Right lobe of liver (tissue), 6 donors: ENCODE measurements around the gene GALNT2. TPM values are rescaled to one million over a fixed set of nuclear protein-coding genes. Genes with fewer than 3 reads are reported as not detected.

Experiments used
- ATAC-seq, 4 donors: fragments of 200-7000 bp; cut with Tn5 transposase; one replicate each; pipeline ENCODE4 v1.9.1; 2020; ENCODE audit warnings: mild to moderate bottlenecking in 4 of 4, moderate library complexity in 4 of 4
- DNase-seq, 3 donors: peaks; one replicate each; pipeline ENCODE4 v3.0.0-alpha.2; 2020
- H3K27ac ChIP-seq, 3 donors: fragments of 200-600 bp; one replicate each; pipeline ENCODE4 v1.8.0; 2022
- H3K27me3 ChIP-seq, 2 donors: fragments of 200-600 bp; one replicate each; pipeline ENCODE4 v1.8.0; 2022
- H3K36me3 ChIP-seq, 4 donors: fragments of 200-600 bp; sonication (generic) in 1 of 4; one replicate each; pipeline versions ENCODE4 v1.5.1 to v1.8.0; 2017 to 2022; ENCODE audit warnings: control low read depth in 1 of 4
- H3K4me1 ChIP-seq, 4 donors: fragments of 200-600 bp; sonication (generic) in 1 of 4; one replicate each; pipeline versions ENCODE4 v1.5.1 to v1.8.0; 2017 to 2022; ENCODE audit warnings: control low read depth in 1 of 4
- H3K4me3 ChIP-seq, 3 donors: fragments of 200-600 bp; one replicate each; pipeline ENCODE4 v1.8.0; 2022
- H3K9me3 ChIP-seq, 4 donors: fragments of 200-600 bp; sonication (generic) in 1 of 4; one replicate each; pipeline versions ENCODE4 v1.5.1 to v1.8.0; 2017 to 2022; ENCODE audit warnings: control low read depth in 1 of 4
- CTCF ChIP-seq, 4 donors: fragments of 200-600 bp in 3 of 4; fragments of 450-650 bp in 1 of 4; IDR thresholded peaks; one replicate each; pipeline versions ENCODE4 v1.5.1 to v1.8.0; 2016 to 2022; ENCODE audit warnings: antibody characterized with exemption in 4 of 4, mild to moderate bottlenecking in 2 of 4
- POLR2A ChIP-seq: fragments of 450-650 bp; IDR thresholded peaks from one replicate; pipeline ENCODE4 v1.6.1; 2017; ENCODE audit warnings: antibody characterized with exemption, mild to moderate bottlenecking
- WGBS: methylation state at CpG from one replicate; pipeline ENCODE4 v1.1.6; 2018; ENCODE audit warnings: low coverage, low lambda C conversion rate; ENCODE audit not compliant: insufficient coverage; ENCODE audit errors: missing lambda C conversion rate; 5-methylcytosine and 5-hydroxymethylcytosine counted together
- intact Hi-C, 2 donors: fragments of 100-400 bp; cut with DNase I; formaldehyde crosslinking; loops; one replicate each; pipeline versions ENCODE4 v1.11.2 to v1.14.1; 2022
- total RNA-seq, 6 experiments: library from RNA; depleted of rRNA in 2 of 6; stranded (reverse); fragments of >200 nt in 2 of 6; fragmentation: NEBNext Ultra II Directional in 3 of 6; extraction: Animal tissue kit (Norgen Biotek cat#: 25700) in 3 of 6; gene quantifications; one replicate each; pipeline versions ENCODE4 v1.1.0 to v1.2.4, GENCODE V29; 2016 to 2023
- donor health status: DM: no; HTN: yes; CAD: no.
- donor health status: DM: no; HTN: no; CAD: no.
- donor health status: DM: no; HTN: no; CAD: no.
- donor health status: DM: no; HTN: yes; CAD: no.
- donor health status: DM: no; HTN: yes; CAD: no.

Gene GALNT2
- total RNA-seq, 6 experiments from 2014 or later, result 58.0 to 152 (median 131) TPM

GRCh38 chr1:230326971-230327891, 260.2 kb downstream of the GALNT2 start:
- Histone ChIP-seq H3K36me3 (no peaks in the 10 kb centered on the region), H3K4me1 (peaks cover 0 to 18% (median 4%) of the 10 kb centered on the region in 4 donors), H3K27me3 (no peaks in the 10 kb centered on the region), H3K4me3 (peak overlapping the region in 2 of 3 donors; percentile 12 to 34), H3K27ac (peak overlapping the region in 2 of 3 donors; percentile 33 to 74), H3K9me3 (no peaks in the 10 kb centered on the region)
- TF ChIP-seq POLR2A, result no peak
- TF ChIP-seq CTCF (IDR thresholded peaks at IDR 0.05), result no peak
- DNase-seq, result peak; percentile 48 to 78 (median 62)
- ATAC-seq, result peak; percentile 80 to 93 (median 84)
- intact Hi-C loops, result no loop called here
- 32% methylated on average over 17 of the region's 31 CpGs for WGBS

- no peaks in the 10 kb centered on the region for H3K27me3 ChIP-seq
- H3K27ac ChIP-seq, result peak overlapping the region in 1 of 3 donors; percentile 74
- no peak for ATAC-seq
- peaks cover 0 to 1% (median 0%) of the 10 kb centered on the region in 4 donors for H3K36me3 ChIP-seq
- intact Hi-C loops, result no loop called here
- WGBS, result 73% methylated on average over 2 of the region's 9 CpGs
- TF ChIP-seq POLR2A (no peak), CTCF (IDR thresholded peaks at IDR 0.05) (no peak)
- no peaks in the 10 kb centered on the region for H3K9me3 ChIP-seq
- no peak for DNase-seq
- peaks cover 0 to 18% (median 4%) of the 10 kb centered on the region in 4 donors for H3K4me1 ChIP-seq
- no peak overlapping the region for H3K4me3 ChIP-seq
Measured at GRCh38 chr1:230327892-230328284, 260.9 kb downstream of the GALNT2 start.

DNA sequence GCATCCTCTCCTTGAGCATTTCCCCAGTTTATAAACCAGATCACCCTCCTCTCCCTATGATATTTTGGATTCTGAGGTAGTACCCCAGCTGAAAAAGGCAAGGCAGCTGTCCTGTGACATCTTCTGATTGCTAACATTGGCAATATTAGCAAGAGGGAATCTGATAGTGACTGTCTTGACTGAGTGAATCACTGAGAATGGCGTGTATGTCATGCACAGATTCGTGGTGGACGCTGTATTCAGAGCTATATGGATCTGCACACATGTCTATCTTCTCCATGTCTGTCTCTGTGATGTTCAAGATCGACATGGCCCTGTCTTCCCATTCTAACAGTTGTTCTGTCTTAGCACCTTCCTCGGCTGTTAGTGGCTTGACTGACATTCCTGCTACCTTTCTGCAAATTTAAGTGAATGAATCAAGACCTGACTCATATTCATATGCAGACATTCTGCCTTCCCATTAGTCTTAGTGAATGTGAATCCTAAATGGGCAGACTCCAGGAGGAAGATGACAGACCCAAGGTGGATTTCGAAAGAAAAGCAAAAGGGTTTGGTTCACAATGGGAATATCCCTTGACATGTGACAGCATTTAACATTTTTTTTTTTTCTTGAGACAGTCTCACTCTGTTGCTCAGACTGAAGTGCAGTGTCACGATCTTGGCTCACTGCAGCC, 261.4 kb downstream of the GALNT2 start:
- intact Hi-C loops, result no loop called here
- whole genome bisulfite sequencing, result 91% methylated on average over 7 of the region's 7 CpGs

GRCh38 chr1:230330157-230330556, 263.1 kb downstream of the GALNT2 start:
- DNase-seq, result no peak
- Histone ChIP-seq H3K27me3 (no peaks in the 10 kb centered on the region), H3K4me3 (no peak overlapping the region), H3K9me3 (no peaks in the 10 kb centered on the region), H3K4me1 (peaks cover 0 to 18% (median 4%) of the 10 kb centered on the region in 4 donors), H3K36me3 (peaks cover 0 to 1% (median 0%) of the 10 kb centered on the region in 4 donors), H3K27ac (no peak overlapping the region)
- WGBS, result 84% methylated on average over 5 of the region's 7 CpGs
- ATAC-seq, result no peak
- intact Hi-C loops, result no loop called here
- TF ChIP-seq CTCF (IDR thresholded peaks at IDR 0.05) (no peak), POLR2A (no peak)

More for the DNA sequence above, 261.4 kb downstream of the GALNT2 start:
- TF ChIP-seq CTCF (IDR thresholded peaks at IDR 0.05) (no peak), POLR2A (no peak)
- H3K4me3 ChIP-seq, result no peak overlapping the region
- no peak for ATAC-seq
- peaks cover 0 to 1% (median 0%) of the 10 kb centered on the region in 4 donors for H3K36me3 ChIP-seq
- DNase-seq, result no peak
- peaks cover 0 to 18% (median 4%) of the 10 kb centered on the region in 4 donors for H3K4me1 ChIP-seq
- H3K27ac ChIP-seq, result no peak overlapping the region
- H3K27me3 ChIP-seq, result no peaks in the 10 kb centered on the region
- no peaks in the 10 kb centered on the region for H3K9me3 ChIP-seq
